ENCODE data around the gene ABCG1.

- TF ChIP-seq CTCF (IDR thresholded peaks at IDR 0.05) (no peak), ZFX (IDR thresholded peaks at IDR 0.05; ENCODE audit: borderline replicate concordance) (no peak)
Measured at GRCh38 chr21:42222821-42223390, 4.0 kb downstream of the ABCG1 start.
